HAP-1 (cell line): ENCODE measurements around the gene SLC6A3.
"Not testable (repeated sequence)": the region's sequence is repeated elsewhere in the genome, so short reads cannot be mapped to it uniquely, and the experiment has no call there.

Experiments used
- DNase-seq, 2 experiments: peaks; one replicate each; pipeline ENCODE4 v3.0.0-alpha.2; 2016 to 2020; ENCODE audit warnings: low spot score in 2 of 2
- H3K27me3 ChIP-seq: fragments of 250-450 bp; sonication (Bioruptor Pico); 2 replicates; pipeline ENCODE4 v1.5.1; 2020; ENCODE audit warnings: low read depth, mild to moderate bottlenecking, moderate library complexity
- H3K36me3 ChIP-seq: fragments of 250-450 bp; sonication (Bioruptor Pico); replicated peaks from 2 replicates; pipeline ENCODE4 v1.5.1; 2020; ENCODE audit warnings: mild to moderate bottlenecking
- H3K4me1 ChIP-seq: fragments of 250-450 bp; sonication (Bioruptor Pico); 2 replicates; pipeline ENCODE4 v1.5.1; 2020; ENCODE audit warnings: mild to moderate bottlenecking
- H3K4me3 ChIP-seq: fragments of 250-450 bp; sonication (Bioruptor Pico); 2 replicates; pipeline ENCODE4 v1.5.1; 2020; ENCODE audit warnings: mild to moderate bottlenecking, moderate library complexity
- H3K9me3 ChIP-seq: fragments of 250-450 bp; sonication (Bioruptor Pico); 2 replicates; pipeline ENCODE4 v1.5.1; 2020; ENCODE audit warnings: mild to moderate bottlenecking, moderate library complexity
- in situ Hi-C: fragments of 300-500 bp; cut with MboI; formaldehyde crosslinking; loops from 3 replicates; pipeline ENCODE4 v1.14.3; 2020; ENCODE audit warnings: low sequenced_read_pairs, inconsistent platforms, mixed read lengths

The SLC6A3 gene

DNA sequence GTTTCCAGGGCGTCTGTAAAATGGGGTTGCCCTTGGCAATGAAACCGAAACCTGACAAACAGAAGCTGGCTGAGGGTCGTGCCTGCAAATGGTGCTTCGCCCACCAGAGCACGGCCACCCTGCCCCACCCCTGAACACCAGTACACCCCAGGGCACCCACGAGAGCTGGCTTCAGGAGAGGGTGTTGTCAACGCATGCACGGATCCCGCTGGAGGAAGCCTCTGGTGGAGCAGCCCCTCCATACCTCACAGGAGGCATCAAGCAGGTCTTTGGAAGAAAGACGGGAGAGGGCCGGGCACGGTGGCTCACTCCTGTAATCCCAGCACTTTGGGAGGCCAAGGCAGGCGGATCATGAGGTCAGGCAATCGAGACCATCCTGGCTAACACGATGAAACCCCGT is 8.6 kb downstream of the SLC6A3 start:
- no peaks in the 10 kb centered on the region for H3K36me3 ChIP-seq
- H3K27me3 ChIP-seq = no peaks in the 10 kb centered on the region
- H3K4me3 ChIP-seq = no peak overlapping the region
- H3K4me1 ChIP-seq = no peaks in the 10 kb centered on the region
- DNase-seq = no peak
- H3K9me3 ChIP-seq = 0 out of 2 replicates have a peak, but pooled peaks cover 2% of the 10 kb centered on the region
- in situ Hi-C loops = no loop called here

DNA sequence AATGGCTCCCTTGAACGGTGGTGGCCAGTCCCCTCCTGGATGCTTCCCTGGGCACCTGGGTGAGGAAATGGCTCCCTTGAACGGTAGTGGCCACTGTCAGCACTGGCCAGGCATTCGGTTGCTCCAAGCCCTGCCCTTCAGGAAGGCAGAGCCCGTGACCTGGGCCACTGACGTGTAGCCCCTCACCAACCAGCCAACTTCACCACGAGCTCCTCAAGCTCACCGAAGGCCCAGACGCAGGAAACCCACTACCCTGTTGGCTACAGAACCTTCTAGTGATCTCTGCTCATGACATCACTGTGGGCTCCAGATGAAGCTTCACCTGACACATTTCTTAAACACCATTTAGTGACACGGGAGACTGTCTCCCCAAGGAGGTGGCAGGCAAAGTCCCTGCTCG is 9.2 kb downstream of the SLC6A3 start:
- H3K4me1 ChIP-seq = no peaks in the 10 kb centered on the region
- in situ Hi-C loops = no loop called here
- H3K4me3 ChIP-seq = no peak overlapping the region
- no peak for DNase-seq
- no peaks in the 10 kb centered on the region for H3K27me3 ChIP-seq
- no peaks in the 10 kb centered on the region for H3K36me3 ChIP-seq
- 0 out of 2 replicates have a peak, but pooled peaks cover 2% of the 10 kb centered on the region for H3K9me3 ChIP-seq

DNA sequence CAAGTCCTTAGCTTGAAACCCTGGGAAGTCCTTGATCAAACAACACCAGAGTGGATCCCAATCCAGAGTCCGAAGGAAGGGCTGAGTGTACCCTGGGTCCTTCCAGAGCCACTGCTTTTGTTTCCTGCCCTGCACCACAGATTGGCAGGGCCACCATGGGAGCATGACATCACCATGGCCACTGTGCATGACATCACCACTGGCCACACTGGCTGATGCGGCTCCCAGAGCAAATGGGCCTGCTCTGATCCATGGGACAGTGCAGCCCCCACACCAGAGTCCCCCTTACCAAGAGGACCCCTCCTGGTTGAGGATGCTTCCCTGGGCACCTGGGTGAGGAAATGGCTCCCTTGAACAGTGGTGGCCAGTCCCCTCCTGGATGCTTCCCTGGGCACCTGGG is 9.9 kb downstream of the SLC6A3 start:
- 0 out of 2 replicates have a peak, but pooled peaks cover 2% of the 10 kb centered on the region for H3K9me3 ChIP-seq
- no peaks in the 10 kb centered on the region for H3K27me3 ChIP-seq
- in situ Hi-C loops = no loop called here
- no peaks in the 10 kb centered on the region for H3K36me3 ChIP-seq
- no peak overlapping the region for H3K4me3 ChIP-seq
- no peak for DNase-seq
- no peaks in the 10 kb centered on the region for H3K4me1 ChIP-seq

DNA sequence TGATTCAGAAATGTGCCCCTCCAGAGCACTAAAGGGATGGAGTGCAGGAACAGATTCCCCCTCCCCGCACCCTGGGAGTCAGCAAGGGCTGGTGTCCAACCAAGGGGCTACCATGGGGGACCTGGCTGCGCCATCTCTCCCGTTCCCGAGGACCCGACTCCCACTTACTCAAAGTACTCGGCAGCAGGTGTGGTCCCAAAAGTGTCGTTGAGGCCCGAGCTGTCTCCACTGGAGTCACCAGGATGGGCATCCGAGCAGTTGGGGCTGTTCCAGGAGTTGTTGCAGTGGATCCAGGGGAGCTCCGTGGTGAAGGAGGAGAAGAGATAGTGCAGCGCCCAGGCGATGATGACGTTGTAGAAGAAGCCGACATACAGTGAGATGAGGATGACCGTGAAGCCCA is 12.9 kb downstream of the SLC6A3 start:
- Histone ChIP-seq H3K27me3 (no peaks in the 10 kb centered on the region), H3K4me1 (no peaks in the 10 kb centered on the region), H3K4me3 (no peak overlapping the region), H3K9me3 (no peaks in the 10 kb centered on the region), H3K36me3 (no peaks in the 10 kb centered on the region)
- no peak for DNase-seq
- in situ Hi-C loops = no loop called here

DNA sequence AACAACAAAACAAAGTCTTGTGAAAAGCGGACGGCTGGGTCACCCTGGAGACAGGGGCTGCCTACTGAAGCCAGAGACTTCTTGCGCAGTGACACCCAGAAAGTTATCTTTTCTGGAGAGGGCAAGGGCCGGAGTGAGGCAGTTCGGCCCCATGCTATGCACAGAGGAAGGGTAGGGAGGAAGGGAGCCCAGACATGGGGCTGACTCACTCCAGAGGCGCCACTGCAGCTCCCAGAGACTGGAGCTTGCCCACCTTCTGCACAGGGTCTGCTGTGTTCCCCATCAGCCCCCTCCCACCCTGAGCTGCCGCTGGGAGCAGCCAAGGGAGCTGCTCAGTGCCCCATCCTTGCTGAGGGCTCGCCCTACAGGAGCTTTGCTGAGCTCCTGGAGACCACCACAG is 13.3 kb downstream of the SLC6A3 start:
- Histone ChIP-seq H3K4me3 (no peak overlapping the region), H3K36me3 (no peaks in the 10 kb centered on the region), H3K9me3 (no peaks in the 10 kb centered on the region), H3K4me1 (no peaks in the 10 kb centered on the region), H3K27me3 (no peaks in the 10 kb centered on the region)
- in situ Hi-C loops = no loop called here
- DNase-seq = no peak

DNA sequence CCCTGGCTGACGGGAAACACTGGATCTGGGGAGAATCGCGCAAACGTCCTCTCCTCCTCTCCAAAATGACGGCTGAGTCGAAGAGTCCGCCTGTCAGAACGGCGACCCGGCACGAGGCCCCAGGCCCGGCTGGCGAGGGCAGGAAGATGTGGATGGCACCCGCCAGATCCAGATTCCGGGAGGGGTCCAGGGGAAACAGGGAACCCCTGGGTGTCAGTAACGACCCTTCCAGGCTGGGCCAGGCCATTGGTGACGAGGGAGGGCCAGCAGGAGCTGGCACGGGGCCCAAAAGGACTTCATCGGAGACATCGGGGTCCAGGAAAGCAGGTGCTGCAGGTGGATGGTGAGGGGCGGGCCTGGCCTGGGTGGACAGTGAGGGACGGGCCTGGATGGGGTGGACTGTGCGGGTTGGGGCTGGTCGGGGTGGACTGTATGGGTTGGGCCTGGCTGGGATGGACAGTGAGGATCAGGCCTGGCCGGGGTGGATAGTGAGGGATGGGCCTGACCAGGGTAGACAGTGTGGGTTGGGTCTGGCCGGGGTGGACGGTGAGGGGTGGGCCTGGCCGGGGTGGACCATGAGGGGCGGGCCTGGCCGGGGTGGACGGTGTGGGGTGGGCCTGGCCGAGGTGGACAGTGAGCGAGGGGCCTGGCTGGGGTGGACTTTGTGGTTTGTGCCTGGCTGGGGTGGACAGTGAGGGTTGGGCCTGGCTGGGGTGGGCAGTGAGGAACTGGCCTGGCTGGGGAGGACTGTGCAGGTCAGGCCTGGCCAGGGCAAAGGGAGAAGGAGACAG is 14.0 kb downstream of the SLC6A3 start:
- Histone ChIP-seq H3K36me3 (no peaks in the 10 kb centered on the region), H3K27me3 (no peaks in the 10 kb centered on the region), H3K9me3 (no peaks in the 10 kb centered on the region), H3K4me1 (no peaks in the 10 kb centered on the region), H3K4me3 (no peak overlapping the region)
- DNase-seq = no peak
- in situ Hi-C loops = no loop called here

DNA sequence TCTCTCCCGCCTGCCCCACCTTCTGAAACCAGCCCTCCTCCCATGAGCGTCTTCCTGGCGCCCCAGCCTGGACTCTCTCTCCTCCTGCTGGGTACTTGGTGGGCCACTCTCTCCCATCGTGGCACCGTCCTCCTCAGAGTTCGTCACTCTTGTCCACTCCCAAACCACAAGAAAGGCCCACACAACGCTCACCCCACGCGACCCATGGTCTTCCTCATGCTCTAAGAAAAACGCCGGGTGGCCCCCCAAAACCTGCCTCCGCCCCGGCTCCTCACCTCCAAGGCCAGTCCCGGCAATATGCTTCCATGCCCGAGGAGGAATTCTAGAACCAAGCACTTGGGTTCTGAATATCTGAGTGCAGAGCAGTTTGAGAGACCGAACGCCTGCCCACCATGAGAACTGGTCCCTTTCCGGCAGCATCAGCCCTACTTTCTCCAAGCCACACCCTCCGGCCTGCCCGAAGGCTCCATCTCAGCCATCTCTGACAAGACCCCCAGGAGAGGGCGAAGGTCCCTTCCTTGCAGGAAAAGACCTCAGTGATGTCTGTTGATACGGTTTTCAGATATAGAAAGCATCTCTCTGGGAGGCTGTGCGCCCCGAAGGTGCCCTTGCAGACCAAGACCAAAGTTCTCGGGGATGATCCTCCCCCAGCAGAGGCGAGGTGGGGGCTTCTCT is 15.0 kb downstream of the SLC6A3 start:
- H3K9me3 ChIP-seq = no peaks in the 10 kb centered on the region
- no peaks in the 10 kb centered on the region for H3K27me3 ChIP-seq
- in situ Hi-C loops = no loop called here
- H3K4me1 ChIP-seq = no peaks in the 10 kb centered on the region
- no peak for DNase-seq
- H3K36me3 ChIP-seq = no peaks in the 10 kb centered on the region
- no peak overlapping the region for H3K4me3 ChIP-seq

DNA sequence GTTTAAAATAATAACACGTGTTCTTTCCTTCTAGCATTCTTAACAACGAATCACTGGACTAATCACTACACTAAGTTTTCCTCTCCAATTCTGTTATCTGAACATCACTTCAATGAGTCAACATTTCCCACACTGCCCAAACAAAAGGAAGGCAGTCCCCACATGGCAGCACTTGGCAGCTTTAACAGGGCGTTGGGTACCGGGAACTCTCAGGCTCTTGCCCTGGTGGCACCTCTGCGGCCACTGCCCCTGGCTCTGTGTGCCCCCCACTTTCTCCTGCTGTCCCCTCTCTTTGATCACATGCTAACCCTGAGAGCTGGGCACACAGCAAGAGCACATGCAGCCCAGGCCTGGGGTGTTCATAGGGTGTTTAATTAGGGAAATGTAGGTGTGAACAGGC is 15.7 kb downstream of the SLC6A3 start:
- no peaks in the 10 kb centered on the region for H3K9me3 ChIP-seq
- no peaks in the 10 kb centered on the region for H3K27me3 ChIP-seq
- in situ Hi-C loops = no loop called here
- no peaks in the 10 kb centered on the region for H3K4me1 ChIP-seq
- no peak for DNase-seq
- H3K36me3 ChIP-seq = no peaks in the 10 kb centered on the region
- H3K4me3 ChIP-seq = no peak overlapping the region

DNA sequence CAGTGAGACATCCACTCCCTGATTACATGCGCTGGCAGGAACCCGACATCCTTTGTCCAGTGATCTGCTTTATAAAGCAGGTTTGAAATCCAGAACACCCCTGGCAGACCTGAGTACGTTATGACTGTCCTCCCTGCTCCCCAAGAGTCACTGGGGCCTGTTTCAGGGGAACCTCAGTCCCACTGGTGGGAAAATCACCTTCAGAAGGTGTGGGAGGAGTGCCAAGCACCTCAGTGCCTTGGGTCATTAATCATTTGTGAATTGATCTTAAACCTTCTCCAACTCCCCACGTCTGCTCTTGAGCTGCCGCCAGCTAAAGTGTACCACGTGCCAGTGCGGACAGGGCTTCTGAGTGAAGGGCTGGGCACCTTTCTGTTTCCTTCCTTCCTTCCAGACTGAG is 16.2 kb downstream of the SLC6A3 start:
- no peaks in the 10 kb centered on the region for H3K4me1 ChIP-seq
- no peaks in the 10 kb centered on the region for H3K36me3 ChIP-seq
- in situ Hi-C loops = no loop called here
- H3K9me3 ChIP-seq = no peaks in the 10 kb centered on the region
- H3K4me3 ChIP-seq = no peak overlapping the region
- DNase-seq = no peak
- H3K27me3 ChIP-seq = no peaks in the 10 kb centered on the region

DNA sequence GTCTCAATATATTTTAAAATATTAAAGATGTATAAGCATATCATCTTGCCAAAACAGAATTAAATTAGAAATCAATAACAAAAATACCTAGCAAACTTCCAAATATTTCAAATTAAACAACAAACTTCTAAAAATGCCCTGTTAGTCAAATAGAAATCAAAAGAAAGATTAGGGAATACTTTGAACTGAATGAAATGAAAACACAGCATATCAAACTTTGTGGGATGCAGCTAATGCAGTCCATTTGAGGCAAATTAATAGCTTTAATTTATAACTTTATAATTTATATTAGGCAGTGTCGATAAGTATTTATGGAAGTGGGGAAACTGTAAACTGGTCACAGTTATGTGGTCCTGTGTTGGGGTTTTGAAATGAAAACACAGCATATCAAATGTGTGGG is 17.1 kb downstream of the SLC6A3 start:
- Histone ChIP-seq H3K4me1 (no peaks in the 10 kb centered on the region), H3K4me3 (no peak overlapping the region), H3K9me3 (no peaks in the 10 kb centered on the region), H3K36me3 (no peaks in the 10 kb centered on the region), H3K27me3 (no peaks in the 10 kb centered on the region)
- in situ Hi-C loops = no loop called here
- DNase-seq = no peak

DNA sequence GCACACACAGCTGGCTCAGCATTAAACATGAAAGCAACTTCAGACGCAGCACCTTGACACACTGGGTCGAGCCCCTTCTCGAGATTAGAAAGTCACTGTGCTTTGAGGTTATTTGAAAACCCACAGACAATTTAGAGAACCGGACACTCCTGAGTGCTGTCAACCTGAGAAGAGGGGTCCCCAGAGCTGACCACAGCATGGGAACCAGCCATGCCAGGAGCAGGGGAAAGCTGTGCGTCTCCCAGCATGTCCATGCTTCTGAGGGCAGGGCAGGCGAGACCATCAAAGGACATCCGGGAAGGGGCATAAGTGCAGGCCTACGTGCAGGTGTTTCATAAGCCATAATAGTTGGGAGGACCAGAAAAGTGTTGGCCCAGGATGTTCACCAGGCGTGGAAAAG is 20.5 kb downstream of the SLC6A3 start:
- Histone ChIP-seq H3K4me1 (no peaks in the 10 kb centered on the region), H3K36me3 (no peaks in the 10 kb centered on the region), H3K27me3 (no peaks in the 10 kb centered on the region), H3K9me3 (no peaks in the 10 kb centered on the region), H3K4me3 (no peak overlapping the region)
- no peak for DNase-seq
- in situ Hi-C loops = no loop called here

DNA sequence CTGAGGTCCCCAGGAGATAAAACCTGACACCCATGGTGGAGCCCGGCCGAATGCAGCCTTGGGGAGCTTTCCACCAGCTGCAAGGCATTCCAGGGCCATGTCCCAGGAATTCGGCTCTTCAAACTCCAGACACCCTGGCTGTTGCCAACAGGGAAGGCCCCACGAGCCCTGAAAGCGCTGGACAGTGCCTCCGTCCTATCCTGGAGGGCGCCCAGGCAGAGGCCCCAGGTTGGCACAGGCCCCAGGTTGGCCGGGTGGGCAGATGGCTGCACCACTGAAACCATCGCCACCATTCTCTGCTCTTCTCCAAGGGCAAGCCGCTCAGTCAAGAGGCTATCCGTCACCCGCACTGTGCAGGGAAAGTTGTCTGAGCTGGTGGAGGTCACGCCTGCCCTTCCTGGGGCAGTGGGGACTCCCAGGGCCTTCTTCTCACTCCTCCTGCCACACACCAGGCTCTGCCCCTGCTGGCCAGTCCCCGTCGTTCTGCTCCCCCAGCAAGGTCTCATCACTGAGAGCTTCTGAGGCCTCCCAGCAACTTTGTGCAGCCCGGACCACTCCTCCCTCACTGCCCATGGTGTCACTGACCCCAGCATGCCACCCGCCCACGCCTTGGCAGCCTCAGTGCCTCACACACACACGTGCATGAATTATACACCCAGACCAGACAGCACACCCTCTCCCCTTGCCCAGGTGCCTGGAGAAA is 21.2 kb downstream of the SLC6A3 start:
- no peak for DNase-seq
- no peaks in the 10 kb centered on the region for H3K27me3 ChIP-seq
- no peak overlapping the region for H3K4me3 ChIP-seq
- no peaks in the 10 kb centered on the region for H3K4me1 ChIP-seq
- H3K9me3 ChIP-seq = no peaks in the 10 kb centered on the region
- in situ Hi-C loops = no loop called here
- no peaks in the 10 kb centered on the region for H3K36me3 ChIP-seq

DNA sequence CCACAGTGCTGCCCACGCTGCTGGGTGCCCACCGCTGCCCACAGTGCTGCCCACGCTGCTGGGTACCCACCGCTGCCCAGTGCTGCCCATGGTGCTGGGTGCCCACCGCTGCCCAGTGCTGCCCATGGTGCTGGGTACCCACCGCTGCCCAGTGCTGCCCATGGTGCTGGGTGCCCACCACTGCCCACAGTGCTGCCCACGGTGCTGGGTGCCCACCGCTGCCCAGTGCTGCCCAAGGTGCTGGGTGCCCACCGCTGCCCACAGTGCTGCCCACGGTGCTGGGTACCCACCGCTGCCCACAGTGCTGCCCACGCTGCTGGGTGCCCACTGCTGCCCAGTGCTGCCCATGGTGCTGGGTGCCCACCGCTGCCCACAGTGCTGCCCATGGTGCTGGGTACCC is 22.7 kb downstream of the SLC6A3 start:
- H3K36me3 ChIP-seq, H3K9me3 ChIP-seq, H3K27me3 ChIP-seq, in situ Hi-C loops, DNase-seq, H3K4me1 ChIP-seq, H3K4me3 ChIP-seq: not testable (repeated sequence)
